Measurements from ENCODE around the gene NFIC. TPM values are rescaled to one million over a fixed set of nuclear protein-coding genes. Genes with fewer than 3 reads are reported as not detected.

Gene NFIC
- total RNA-seq, 6 experiments from 2014 or later, result 186 to 219 (median 211) TPM

- no peak for DNase-seq
- no peak overlapping the region for H3K27ac Mint-ChIP-seq
- peaks cover 15% of the 10 kb centered on the region for H3K36me3 Mint-ChIP-seq (ENCODE audit: low read depth)
- TF ChIP-seq CTCF (IDR thresholded peaks at IDR 0.05), result no peak
- no peaks in the 10 kb centered on the region for H3K9me3 Mint-ChIP-seq
- peaks cover 4% of the 10 kb centered on the region for H3K27me3 Mint-ChIP-seq (ENCODE audit: insufficient read depth)
- H3K4me1 Mint-ChIP-seq (ENCODE audit: low read depth), result peaks cover 31% of the 10 kb centered on the region
- H3K4me3 Mint-ChIP-seq, result no peak overlapping the region
These were observed 45.3 kb downstream of the NFIC start for GRCh38 chr19:3411636-3412035.

- Mint-ChIP-seq H3K27ac (no peak overlapping the region), H3K4me3 (no peak overlapping the region), H3K27me3 (ENCODE audit: insufficient read depth) (peaks cover 4% of the 10 kb centered on the region), H3K4me1 (ENCODE audit: low read depth) (peaks cover 31% of the 10 kb centered on the region), H3K36me3 (ENCODE audit: low read depth) (peaks cover 15% of the 10 kb centered on the region), H3K9me3 (no peaks in the 10 kb centered on the region)
- no peak for DNase-seq
- TF ChIP-seq CTCF (IDR thresholded peaks at IDR 0.05), result no peak
These were observed 45.7 kb downstream of the NFIC start for GRCh38 chr19:3412066-3412465.

- Mint-ChIP-seq H3K27me3 (ENCODE audit: insufficient read depth) (peaks cover 4% of the 10 kb centered on the region), H3K9me3 (no peaks in the 10 kb centered on the region), H3K4me1 (ENCODE audit: low read depth) (peaks cover 25% of the 10 kb centered on the region), H3K4me3 (no peak overlapping the region), H3K36me3 (ENCODE audit: low read depth) (peaks cover 15% of the 10 kb centered on the region), H3K27ac (peak overlapping the region; percentile 48)
- TF ChIP-seq CTCF (IDR thresholded peaks at IDR 0.05), result no peak
- no peak for DNase-seq
These were observed 47.5 kb downstream of the NFIC start for GRCh38 chr19:3413796-3414327.

GRCh38 chr19:3415695-3416094 is 49.3 kb downstream of the NFIC start:
- Mint-ChIP-seq H3K27me3 (ENCODE audit: insufficient read depth) (peaks cover 4% of the 10 kb centered on the region), H3K4me3 (no peak overlapping the region), H3K4me1 (ENCODE audit: low read depth) (peaks cover 21% of the 10 kb centered on the region), H3K36me3 (ENCODE audit: low read depth) (peaks cover 11% of the 10 kb centered on the region), H3K27ac (no peak overlapping the region), H3K9me3 (no peaks in the 10 kb centered on the region)
- no peak for TF ChIP-seq CTCF (IDR thresholded peaks at IDR 0.05)
- no peak for DNase-seq

GRCh38 chr19:3420244-3420755 is 53.9 kb downstream of the NFIC start:
- H3K27me3 Mint-ChIP-seq (ENCODE audit: insufficient read depth), result peaks cover 3% of the 10 kb centered on the region; the same call in 1 of the 2 replicates
- no peak overlapping the region for H3K27ac Mint-ChIP-seq
- TF ChIP-seq CTCF (IDR thresholded peaks at IDR 0.05), result no peak
- no peaks in the 10 kb centered on the region for H3K9me3 Mint-ChIP-seq
- DNase-seq, result no peak
- H3K4me1 Mint-ChIP-seq (ENCODE audit: low read depth), result no peaks in the 10 kb centered on the region
- H3K36me3 Mint-ChIP-seq (ENCODE audit: low read depth), result no peaks in the 10 kb centered on the region
- no peak overlapping the region for H3K4me3 Mint-ChIP-seq
